Stimulated activated CD8-positive, alpha-beta memory T cell treated with anti-CD3 and anti-CD28 coated beads, Interleukin-4, amount 100 ng/mL, for 48 hours (primary cell): ENCODE results near the gene TAF11.
A peak's percentile ranks its signal among the peaks of the same experiment; 100 is the strongest.
"Not testable (repeated sequence)": the region's sequence is repeated elsewhere in the genome, so short reads cannot be mapped to it uniquely, and the experiment has no call there.

Experiments
- DNase-seq: peaks from one replicate; pipeline ENCODE4 v3.0.0-alpha.2; 2020

TAF11 gene

GRCh38 chr6:34901930-34902329, 14.1 kb upstream of the TAF11 start:
- DNase-seq: no peak

GRCh38 chr6:34900321-34901031, 12.6 kb upstream of the TAF11 start:
- no peak for DNase-seq

- DNase-seq: not testable (repeated sequence)
Observed at GRCh38 chr6:34899748-34900147, 11.9 kb upstream of the TAF11 start.

- no peak for DNase-seq
Observed at GRCh38 chr6:34897716-34898115, 9.9 kb upstream of the TAF11 start.

GRCh38 chr6:34897130-34897529, 9.3 kb upstream of the TAF11 start:
- no peak for DNase-seq

- DNase-seq: no peak
Observed at GRCh38 chr6:34894693-34895092, 6.9 kb upstream of the TAF11 start.

GRCh38 chr6:34891296-34891695, 3.5 kb upstream of the TAF11 start:
- DNase-seq: no peak

GRCh38 chr6:34890533-34890925, 2.7 kb upstream of the TAF11 start:
- DNase-seq: no peak

- peak; percentile 97 for DNase-seq
Observed at GRCh38 chr6:34888874-34889555, 1.2 kb upstream of the TAF11 start, which contains the start of gene ANKS1A. Gene ANKS1A (plus strand): TSS chr6:34889255. CDS start chr6:34889403, 148 bp downstream.

GRCh38 chr6:34888514-34888856, 643 bp upstream of the TAF11 start:
- DNase-seq: no peak

- DNase-seq: not testable (repeated sequence)
Observed at GRCh38 chr6:34885837-34886236, 2.0 kb downstream of the TAF11 start.

GRCh38 chr6:34884996-34885395, 2.8 kb downstream of the TAF11 start:
- DNase-seq: no peak

GRCh38 chr6:34884073-34884472, 3.8 kb downstream of the TAF11 start:
- DNase-seq: not testable (repeated sequence)

GRCh38 chr6:34877869-34878485, 9.9 kb downstream of the TAF11 start:
- no peak for DNase-seq

- DNase-seq: no peak
Observed at GRCh38 chr6:34877259-34877658, 10.6 kb downstream of the TAF11 start.

GRCh38 chr6:34876472-34876871, 11.4 kb downstream of the TAF11 start:
- no peak for DNase-seq

- DNase-seq: no peak
Observed at GRCh38 chr6:34875292-34876213, 12.3 kb downstream of the TAF11 start.

- DNase-seq: no peak
Observed at GRCh38 chr6:34872332-34872731, 15.5 kb downstream of the TAF11 start.

GRCh38 chr6:34871853-34872252, 16.0 kb downstream of the TAF11 start:
- DNase-seq: no peak

- no peak for DNase-seq
Observed at GRCh38 chr6:34867484-34867883, 20.4 kb downstream of the TAF11 start.

- DNase-seq: no peak
Observed at GRCh38 chr6:34866509-34866908, 21.3 kb downstream of the TAF11 start.

- no peak for DNase-seq
Observed at GRCh38 chr6:34865107-34865506, 22.7 kb downstream of the TAF11 start.

GRCh38 chr6:34864007-34864406, 23.8 kb downstream of the TAF11 start:
- no peak for DNase-seq
